CMK (cell line): ENCODE results near the gene CNOT11.
"Not testable (repeated sequence)": the region's sequence is repeated elsewhere in the genome, so short reads cannot be mapped to it uniquely, and the experiment has no call there.

ENCODE experiments used
- DNase-seq: peaks from one replicate; pipeline ENCODE4 v3.0.0-alpha.2; 2010; ENCODE audit warnings: low read depth

The CNOT11 gene

GRCh38 chr2:101252408-101253012 lies at the start of gene CNOT11:
CNOT11 (plus strand) TSS chr2:101252886; CDS start chr2:101252965, 79 bp downstream.
- DNase-seq = peak; percentile 92

- no peak for DNase-seq
These were observed 48.1 kb upstream of the CNOT11 start for GRCh38 chr2:101204400-101205115.

GRCh38 chr2:101205521-101206479 lies 46.9 kb upstream of the CNOT11 start:
- no peak for DNase-seq

GRCh38 chr2:101208830-101209229 lies 43.9 kb upstream of the CNOT11 start:
- DNase-seq = no peak

GRCh38 chr2:101219246-101219645 lies 33.4 kb upstream of the CNOT11 start:
- DNase-seq = no peak

GRCh38 chr2:101220091-101220490 lies 32.6 kb upstream of the CNOT11 start:
- not testable (repeated sequence) for DNase-seq

GRCh38 chr2:101223814-101224231 lies 28.9 kb upstream of the CNOT11 start:
- DNase-seq = peak; percentile 45

- no peak for DNase-seq
These were observed 22.1 kb upstream of the CNOT11 start for GRCh38 chr2:101230541-101231001.

- no peak for DNase-seq
These were observed 21.4 kb upstream of the CNOT11 start for GRCh38 chr2:101231240-101231639.

- DNase-seq = no peak
These were observed 20.6 kb upstream of the CNOT11 start for GRCh38 chr2:101231937-101232730.

GRCh38 chr2:101232770-101233169 lies 19.9 kb upstream of the CNOT11 start:
- no peak for DNase-seq

- DNase-seq = no peak
These were observed 18.3 kb upstream of the CNOT11 start for GRCh38 chr2:101234169-101234938.

- DNase-seq = not testable (repeated sequence)
These were observed 16.7 kb upstream of the CNOT11 start for GRCh38 chr2:101235956-101236355.

GRCh38 chr2:101237944-101238343 lies 14.7 kb upstream of the CNOT11 start:
- DNase-seq = not testable (repeated sequence)

- DNase-seq = no peak
These were observed 13.5 kb upstream of the CNOT11 start for GRCh38 chr2:101238930-101239759.

GRCh38 chr2:101239760-101240118 lies 12.9 kb upstream of the CNOT11 start:
- not testable (repeated sequence) for DNase-seq

- not testable (repeated sequence) for DNase-seq
These were observed 12.0 kb upstream of the CNOT11 start for GRCh38 chr2:101240694-101241093.

- no peak for DNase-seq
These were observed 11.5 kb upstream of the CNOT11 start for GRCh38 chr2:101241158-101241557.

- DNase-seq = not testable (repeated sequence)
These were observed 8.3 kb upstream of the CNOT11 start for GRCh38 chr2:101244373-101244772.

- not testable (repeated sequence) for DNase-seq
These were observed 7.8 kb upstream of the CNOT11 start for GRCh38 chr2:101244899-101245298.
